Fibroblast of pulmonary artery (primary cell): ENCODE data around the gene C1orf122.

ENCODE experiments used
- DNase-seq: peaks from one replicate; pipeline ENCODE4 v3.0.0-alpha.2; 2010; ENCODE audit warnings: low read depth
- H3K4me3 ChIP-seq: replicated peaks from 2 replicates; pipeline ENCODE4 v1.5.1; 2011; ENCODE audit warnings: low read depth, mild to moderate bottlenecking, control low read depth, low read length, moderate library complexity
- TF ChIP-seq, protein P1 (sequence below): IDR thresholded peaks from 2 replicates; pipeline ENCODE4 v1.5.1; 2011; ENCODE audit warnings: mild to moderate bottlenecking, control low read depth, low read length, inconsistent platforms; ENCODE audit errors: missing control alignments

C1orf122 gene

DNA sequence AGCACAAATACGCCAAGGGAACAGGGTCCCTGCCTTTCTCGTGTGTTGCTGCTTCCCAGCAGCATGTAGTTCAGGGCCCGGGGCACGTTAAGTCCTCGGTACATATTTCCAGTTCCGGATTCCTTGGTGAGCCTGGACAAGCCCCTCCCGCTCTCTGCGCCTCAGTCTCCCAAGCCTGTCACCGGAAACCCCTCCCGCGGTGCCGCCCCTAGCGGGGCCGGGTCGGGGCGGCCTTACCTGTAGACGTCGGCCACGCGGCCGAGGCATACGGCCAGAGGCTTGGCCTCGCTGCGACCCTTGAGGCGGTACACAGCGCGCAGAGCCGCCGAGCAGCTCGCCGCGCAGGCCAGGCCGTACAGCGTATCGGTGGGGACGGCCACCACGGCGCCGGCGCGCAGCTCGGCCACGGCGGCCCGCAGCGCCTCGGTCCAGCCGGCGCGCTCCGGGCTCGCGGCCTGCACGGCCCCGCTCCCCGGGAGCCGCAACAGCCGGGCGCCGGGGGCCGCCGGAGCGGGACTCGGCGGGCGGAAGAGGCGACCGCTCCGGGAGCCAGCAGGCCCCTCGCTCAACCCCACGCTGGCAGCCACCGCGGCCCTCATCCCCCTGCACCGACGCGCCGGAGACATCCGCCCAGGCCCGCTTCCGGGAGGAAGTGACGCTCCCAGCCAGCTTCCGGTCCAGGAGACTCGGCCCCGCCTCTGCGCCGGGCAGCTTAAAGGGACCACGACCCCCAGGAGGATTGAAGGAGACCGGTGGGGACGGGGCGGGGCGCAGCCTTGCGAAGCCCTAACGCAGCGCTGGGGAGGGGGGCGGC, at the start of gene C1orf122, which contains the start of gene YRDC:
C1orf122 (plus strand) TSS at position 236 of the 814 bp plus-strand sequence. CDS start 615 bp downstream, outside the sequence.
YRDC (minus strand) TSS at position 654 of the 814 bp plus-strand sequence; CDS start at position 626, 28 bp downstream.
- H3K4me3 ChIP-seq, result peak within 1 kb of the TSS; percentile 84
- TF ChIP-seq, protein P1, sequence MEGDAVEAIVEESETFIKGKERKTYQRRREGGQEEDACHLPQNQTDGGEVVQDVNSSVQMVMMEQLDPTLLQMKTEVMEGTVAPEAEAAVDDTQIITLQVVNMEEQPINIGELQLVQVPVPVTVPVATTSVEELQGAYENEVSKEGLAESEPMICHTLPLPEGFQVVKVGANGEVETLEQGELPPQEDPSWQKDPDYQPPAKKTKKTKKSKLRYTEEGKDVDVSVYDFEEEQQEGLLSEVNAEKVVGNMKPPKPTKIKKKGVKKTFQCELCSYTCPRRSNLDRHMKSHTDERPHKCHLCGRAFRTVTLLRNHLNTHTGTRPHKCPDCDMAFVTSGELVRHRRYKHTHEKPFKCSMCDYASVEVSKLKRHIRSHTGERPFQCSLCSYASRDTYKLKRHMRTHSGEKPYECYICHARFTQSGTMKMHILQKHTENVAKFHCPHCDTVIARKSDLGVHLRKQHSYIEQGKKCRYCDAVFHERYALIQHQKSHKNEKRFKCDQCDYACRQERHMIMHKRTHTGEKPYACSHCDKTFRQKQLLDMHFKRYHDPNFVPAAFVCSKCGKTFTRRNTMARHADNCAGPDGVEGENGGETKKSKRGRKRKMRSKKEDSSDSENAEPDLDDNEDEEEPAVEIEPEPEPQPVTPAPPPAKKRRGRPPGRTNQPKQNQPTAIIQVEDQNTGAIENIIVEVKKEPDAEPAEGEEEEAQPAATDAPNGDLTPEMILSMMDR, result no peak
- peak; percentile 93 for DNase-seq

DNA sequence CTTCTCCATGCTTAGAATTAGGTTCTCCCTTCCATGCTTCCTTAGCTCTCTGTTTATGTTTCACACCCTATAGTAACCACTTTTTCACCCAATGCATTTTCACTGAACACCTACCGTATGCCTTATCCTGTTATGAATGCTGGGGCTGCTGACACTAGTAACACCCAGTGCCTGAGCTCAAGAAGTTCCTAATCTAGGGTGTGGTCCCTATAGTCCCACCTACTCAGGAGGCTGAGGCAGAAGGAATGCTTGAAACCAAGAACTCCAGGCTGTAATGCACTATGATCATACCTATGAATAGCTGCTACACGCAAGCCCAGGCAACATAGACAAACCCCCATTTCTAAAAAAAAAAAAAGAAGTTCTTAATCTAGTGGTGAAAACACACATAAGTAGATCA, 48.1 kb upstream of the C1orf122 start:
- TF ChIP-seq, protein P1, result no peak
- no peak for DNase-seq
- H3K4me3 ChIP-seq, result no peak overlapping the region

DNA sequence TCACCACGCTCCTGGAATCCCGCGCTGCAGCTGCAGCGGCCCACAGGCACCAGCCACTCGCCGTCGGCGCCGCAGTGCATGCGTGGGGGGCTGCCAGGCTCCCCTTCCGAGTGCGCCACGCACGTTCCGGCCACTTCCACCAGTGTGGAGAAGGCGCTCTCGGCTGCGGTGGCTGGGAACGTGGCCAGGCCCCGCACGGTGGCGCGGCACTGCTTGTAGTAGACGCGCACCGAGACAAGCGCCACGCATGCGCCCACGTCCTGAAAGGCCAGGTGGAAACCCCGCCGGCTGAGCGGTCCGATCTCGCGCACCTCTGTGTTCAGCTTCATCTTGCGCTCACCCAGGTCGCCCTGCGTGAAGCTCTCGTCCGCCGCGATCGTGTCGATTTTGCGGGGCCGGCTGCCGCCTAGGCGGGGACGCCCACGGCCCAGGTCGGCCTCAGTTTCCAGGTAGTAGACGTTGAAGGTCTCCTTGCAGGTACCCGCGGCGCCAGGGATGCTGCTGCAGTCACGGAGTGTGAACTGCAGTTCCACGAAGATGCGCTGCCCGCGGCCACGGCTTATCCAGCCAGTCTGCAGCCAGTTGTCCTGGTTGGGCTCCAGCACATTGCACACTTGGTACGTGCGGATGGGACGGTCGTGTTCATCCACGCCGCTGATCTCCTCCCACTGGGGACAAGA, 46.0 kb upstream of the C1orf122 start:
- no peak for DNase-seq
- no peak overlapping the region for H3K4me3 ChIP-seq
- TF ChIP-seq, protein P1, result no peak

DNA sequence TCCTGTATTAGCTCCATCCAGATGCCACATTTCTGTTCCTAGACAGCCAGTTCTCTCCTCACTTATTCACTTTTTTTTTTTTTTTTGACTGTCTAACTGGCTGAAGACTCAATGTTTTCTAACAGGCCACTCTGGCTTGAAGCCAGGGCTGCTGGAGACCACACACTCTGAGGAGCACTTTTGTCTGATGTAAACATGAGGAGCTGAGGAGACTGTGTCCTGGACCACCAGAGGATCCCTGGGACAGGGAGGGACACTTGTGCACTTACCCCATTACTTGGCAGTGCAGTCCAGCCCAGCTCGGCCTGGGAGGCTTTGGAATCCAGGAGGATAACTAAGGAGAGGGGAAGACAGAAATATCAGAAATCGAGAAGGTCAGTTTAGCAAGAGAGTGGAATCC, 45.1 kb upstream of the C1orf122 start:
- no peak overlapping the region for H3K4me3 ChIP-seq
- TF ChIP-seq, protein P1, result no peak
- DNase-seq, result no peak

DNA sequence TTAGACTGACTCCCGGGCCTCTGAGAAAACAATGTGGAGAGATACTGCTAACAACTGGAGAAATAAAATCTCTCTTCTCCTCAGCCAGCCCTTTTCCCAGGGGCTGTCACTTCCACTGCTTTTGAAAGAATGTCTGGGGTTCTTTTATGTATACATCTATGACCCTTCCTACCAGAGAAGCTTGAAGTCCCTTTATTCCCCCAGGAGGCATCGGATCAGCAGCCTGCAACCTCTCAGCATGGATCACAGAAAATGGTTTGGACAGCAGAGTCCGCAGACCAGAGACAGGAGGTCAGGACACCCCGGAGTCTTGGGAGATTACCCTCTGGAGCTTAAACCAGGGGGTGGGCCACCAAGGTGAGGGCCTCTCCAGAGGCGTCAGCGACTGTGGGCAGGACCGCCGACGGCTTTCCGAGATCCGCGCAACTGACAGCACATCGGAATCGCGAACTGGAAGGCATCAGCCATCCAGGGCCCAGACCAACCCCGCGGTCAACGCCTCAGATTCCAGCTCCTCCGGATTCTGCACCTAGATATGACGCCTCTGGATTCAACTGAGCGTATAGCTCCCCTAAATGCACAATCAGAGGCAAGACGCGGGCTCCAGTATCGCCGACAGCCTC, 43.7 kb upstream of the C1orf122 start:
- H3K4me3 ChIP-seq, result no peak overlapping the region
- TF ChIP-seq, protein P1, result no peak
- DNase-seq, result no peak

DNA sequence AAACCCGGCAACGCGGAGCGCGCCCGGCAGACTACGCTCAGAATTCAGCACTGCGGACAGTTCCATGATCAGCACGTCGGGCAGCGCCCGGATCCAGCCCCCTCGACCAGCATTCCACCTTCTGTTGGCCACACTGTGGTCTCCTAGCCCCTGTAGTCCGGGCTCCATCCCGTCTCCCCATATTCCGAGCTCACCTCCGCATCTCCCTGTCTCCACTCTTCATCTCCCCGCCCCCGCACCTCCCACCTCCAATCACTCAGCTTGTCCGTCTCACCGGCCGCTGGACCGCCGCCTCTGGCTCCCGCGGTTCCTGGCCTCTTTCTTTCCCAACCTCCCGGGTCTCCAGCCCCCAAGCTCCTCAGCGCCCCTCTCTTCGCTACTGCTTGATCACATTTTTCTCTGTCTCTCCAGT, 43.2 kb upstream of the C1orf122 start:
- peak; percentile 60 for DNase-seq
- H3K4me3 ChIP-seq, result no peak overlapping the region
- TF ChIP-seq, protein P1, result no peak
